Hepatocyte (in vitro differentiated cells): ENCODE results near the gene LMAN2L.

Experiments used
- CTCF ChIP-seq: fragments of 200-600 bp; sonication (generic); IDR thresholded peaks from 2 replicates; pipeline ENCODE4 v1.5.1; 2016; ENCODE audit warnings: antibody characterized with exemption, mild to moderate bottlenecking; ENCODE audit not compliant: poor library complexity
- EZH2 ChIP-seq: fragments of 200-600 bp; sonication (generic); IDR thresholded peaks from 2 replicates; pipeline ENCODE4 v1.6.1; 2016; ENCODE audit warnings: antibody characterized with exemption, mild to moderate bottlenecking, borderline replicate concordance
- EZH2phosphoT487 ChIP-seq: fragments of 200-600 bp; sonication (generic); IDR thresholded peaks from one replicate; pipeline ENCODE4 v1.6.1; 2018; ENCODE audit warnings: antibody characterized with exemption, mild to moderate bottlenecking, low read depth, moderate library complexity; ENCODE audit not compliant: unreplicated experiment, severe bottlenecking

GRCh38 chr2:96685577-96686459 lies 54.0 kb downstream of the LMAN2L start:
- no peak for TF ChIP-seq CTCF
- no peak for TF ChIP-seq EZH2
- TF ChIP-seq EZH2phosphoT487 = no peak
